Psoas muscle (tissue), 8 donors: ENCODE data around the gene ZNF333. TPM values are rescaled to one million over a fixed set of nuclear protein-coding genes. Genes with fewer than 3 reads are reported as not detected.

Experiments used
- ATAC-seq, 4 donors: fragments of 200-7000 bp; cut with Tn5 transposase; one replicate each; pipeline ENCODE4 v1.9.1; 2020; ENCODE audit warnings: moderate library complexity in 3 of 4, mild to moderate bottlenecking in 2 of 4
- DNase-seq, 2 donors: peaks; one replicate each; pipeline ENCODE4 v3.0.0-alpha.2; 2020
- H3K27ac ChIP-seq: fragments of 200-600 bp; one replicate; pipeline ENCODE4 v1.8.0; 2022
- H3K27me3 ChIP-seq, 3 donors: fragments of 200-600 bp in 1 of 3; one replicate each; pipeline versions ENCODE4 v1.6.1 to v1.8.0; 2013 to 2022; ENCODE audit warnings: low read length in 2 of 3, mild to moderate bottlenecking in 2 of 3, moderate library complexity in 1 of 3; ENCODE audit not compliant: insufficient read depth in 3 of 3
- H3K36me3 ChIP-seq, 2 donors: fragments of 200-600 bp in 1 of 2; one replicate each; pipeline versions ENCODE4 v1.6.1 to v1.8.0; 2013 to 2022; ENCODE audit warnings: low read depth in 1 of 2, mild to moderate bottlenecking in 1 of 2, moderate library complexity in 1 of 2; ENCODE audit not compliant: insufficient read depth in 1 of 2
- H3K4me1 ChIP-seq: fragments of 200-600 bp; one replicate; pipeline ENCODE4 v1.8.0; 2022
- H3K4me3 ChIP-seq: fragments of 200-600 bp; one replicate; pipeline ENCODE4 v1.8.0; 2022; ENCODE audit warnings: mild to moderate bottlenecking
- H3K9me3 ChIP-seq: fragments of 200-600 bp; one replicate; pipeline ENCODE4 v1.8.0; 2022
- WGBS, 3 donors: extraction: QIAGEN DNeasy Blood & Tissue Kit; methylation state at CpG; one replicate each; pipeline versions ENCODE4 v1.1.6 to v1.1.7; 2013; 5-methylcytosine and 5-hydroxymethylcytosine counted together
- intact Hi-C, 2 donors: fragments of 100-400 bp; cut with DNase I; formaldehyde crosslinking; loops; one replicate each; pipeline versions ENCODE4 v1.11.0 to v1.14.2; 2022
- polyA plus RNA-seq, 3 donors: library from polyadenylated mRNA; stranded (reverse); fragments of 200-250 nt; gene quantifications; one replicate each; pipeline ENCODE4 v1.2.3, GENCODE V29; 2013
- total RNA-seq, 4 donors: library from RNA; stranded (reverse); fragmentation: NEBNext Ultra II Directional in 2 of 4; extraction: Animal tissue kit (Norgen Biotek cat#: 25700) in 2 of 4; gene quantifications; one replicate each; pipeline versions ENCODE4 v1.2.1 to v1.2.4, GENCODE V29; 2021 to 2023
- TF ChIP-seq, protein P1 (sequence below): fragments of 200-600 bp; IDR thresholded peaks from one replicate; pipeline ENCODE4 v1.8.0; 2022; ENCODE audit warnings: antibody characterized with exemption
- donor health status: healthy with polysubstance abuse.
- donor health status: DM: no; HTN: no; CAD: no; lungs with moderate emphysema.
- donor health status: Bipolar disorder and iron deficiency.
- donor health status: healthy.
- donor health status: DM: yes; HTN: yes; CAD: no.
- donor health status: DM: no; HTN: no; CAD: no.
- donor health status: DM: no; HTN: no; CAD: no.
- donor health status: DM: yes; HTN: yes; CAD: no.

ZNF333 gene
- total and polyA plus RNA-seq, 7 donors: 6.8 to 16.0 (median 8.9) TPM

DNA sequence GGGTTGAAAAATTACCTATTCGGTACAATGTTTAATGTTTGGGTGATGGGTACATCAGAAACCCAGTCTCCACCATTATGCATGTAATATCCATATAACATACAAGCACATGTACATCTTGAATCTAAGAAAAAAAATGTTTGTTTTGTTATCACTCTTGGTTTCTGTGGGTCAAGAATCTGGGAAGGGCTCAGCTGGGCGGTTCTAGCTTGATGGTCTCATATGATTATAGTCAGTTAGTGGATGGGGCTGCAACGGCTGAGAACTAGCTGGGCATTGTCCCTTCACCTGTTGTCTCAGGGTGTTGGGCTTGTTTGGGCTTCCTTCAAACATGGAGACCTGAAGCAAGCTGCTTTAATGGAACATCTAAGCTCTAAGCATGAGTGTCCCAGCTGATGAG lies 19.9 kb upstream of the ZNF333 start:
- Histone ChIP-seq H3K4me1 (no peaks in the 10 kb centered on the region), H3K36me3 (no peaks in the 10 kb centered on the region), H3K27ac (no peak overlapping the region), H3K9me3 (no peaks in the 10 kb centered on the region), H3K27me3 (peaks cover 0 to 17% (median 5%) of the 10 kb centered on the region in 3 donors), H3K4me3 (no peak overlapping the region)
- DNase-seq: no peak
- 72 to 84% (median 77%) methylated on average over 3 of the region's 3 CpGs for WGBS, 3 donors
- TF ChIP-seq, protein P1, sequence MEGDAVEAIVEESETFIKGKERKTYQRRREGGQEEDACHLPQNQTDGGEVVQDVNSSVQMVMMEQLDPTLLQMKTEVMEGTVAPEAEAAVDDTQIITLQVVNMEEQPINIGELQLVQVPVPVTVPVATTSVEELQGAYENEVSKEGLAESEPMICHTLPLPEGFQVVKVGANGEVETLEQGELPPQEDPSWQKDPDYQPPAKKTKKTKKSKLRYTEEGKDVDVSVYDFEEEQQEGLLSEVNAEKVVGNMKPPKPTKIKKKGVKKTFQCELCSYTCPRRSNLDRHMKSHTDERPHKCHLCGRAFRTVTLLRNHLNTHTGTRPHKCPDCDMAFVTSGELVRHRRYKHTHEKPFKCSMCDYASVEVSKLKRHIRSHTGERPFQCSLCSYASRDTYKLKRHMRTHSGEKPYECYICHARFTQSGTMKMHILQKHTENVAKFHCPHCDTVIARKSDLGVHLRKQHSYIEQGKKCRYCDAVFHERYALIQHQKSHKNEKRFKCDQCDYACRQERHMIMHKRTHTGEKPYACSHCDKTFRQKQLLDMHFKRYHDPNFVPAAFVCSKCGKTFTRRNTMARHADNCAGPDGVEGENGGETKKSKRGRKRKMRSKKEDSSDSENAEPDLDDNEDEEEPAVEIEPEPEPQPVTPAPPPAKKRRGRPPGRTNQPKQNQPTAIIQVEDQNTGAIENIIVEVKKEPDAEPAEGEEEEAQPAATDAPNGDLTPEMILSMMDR: no peak
- intact Hi-C loops: no loop called here
- no peak for ATAC-seq

DNA sequence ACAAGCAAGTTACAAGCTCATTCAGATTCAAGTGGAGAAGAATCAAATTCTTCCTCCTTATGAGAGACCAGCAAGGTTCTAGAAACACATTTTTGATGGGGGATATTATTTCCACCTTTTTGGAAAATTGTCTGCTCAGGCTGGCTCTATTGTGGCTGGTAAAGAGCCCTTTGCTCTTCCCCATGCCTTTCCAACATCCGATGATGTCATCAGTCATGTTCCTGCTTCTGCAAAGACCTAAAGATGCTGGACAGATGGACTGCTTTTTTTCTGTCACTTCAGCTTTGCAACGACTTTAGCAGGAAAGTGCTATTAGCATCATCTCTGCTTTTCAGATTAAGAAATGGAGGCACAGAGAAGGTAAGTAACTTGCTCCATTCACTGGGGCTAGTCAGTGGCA lies 19.4 kb upstream of the ZNF333 start:
- H3K27ac ChIP-seq: no peak overlapping the region
- TF ChIP-seq, protein P1: no peak
- peaks cover 0 to 17% (median 5%) of the 10 kb centered on the region in 3 donors for H3K27me3 ChIP-seq
- ATAC-seq (no peak), DNase-seq (no peak)
- H3K36me3 ChIP-seq: no peaks in the 10 kb centered on the region
- intact Hi-C loops: no loop called here
- H3K4me3 ChIP-seq: no peak overlapping the region
- 63 to 71% (median 67%) methylated on average over 2 of the region's 2 CpGs for WGBS, 3 donors
- H3K9me3 ChIP-seq: no peaks in the 10 kb centered on the region
- no peaks in the 10 kb centered on the region for H3K4me1 ChIP-seq

DNA sequence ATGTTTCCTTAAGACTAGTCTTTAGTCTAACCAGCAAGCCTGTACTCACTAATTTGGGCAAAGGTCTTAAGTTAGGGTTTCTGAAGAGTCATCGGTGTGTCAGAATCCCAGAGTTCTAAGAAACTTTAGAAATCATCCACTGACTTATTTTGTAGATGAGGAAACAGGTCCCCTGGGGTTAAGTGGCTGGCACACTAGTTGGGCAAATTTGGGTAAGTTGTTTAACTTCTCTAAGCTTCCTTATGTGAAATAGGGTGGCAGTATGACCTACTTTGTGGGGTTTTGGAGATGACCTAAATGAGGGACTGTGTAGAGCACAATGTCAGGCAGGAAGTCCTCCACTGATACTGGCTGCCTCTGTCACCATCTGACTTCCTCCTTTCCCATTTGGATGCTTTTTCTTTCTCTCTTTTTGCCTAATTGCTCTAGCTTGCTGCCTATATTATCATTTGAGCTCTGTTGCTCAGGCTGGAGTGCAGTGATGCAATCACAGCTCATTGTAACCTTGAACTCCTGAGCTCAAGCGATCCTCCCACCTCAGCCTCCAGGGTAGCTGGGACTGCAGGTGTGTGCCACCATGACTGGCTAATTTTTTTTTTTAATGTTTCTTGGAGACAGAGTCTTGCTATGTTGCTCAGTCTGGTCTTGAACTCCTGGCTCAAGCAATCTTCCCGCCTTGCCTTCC lies 17.5 kb upstream of the ZNF333 start:
- 79 to 85% (median 81%) methylated on average over 3 of the region's 3 CpGs for WGBS, 3 donors
- intact Hi-C loops: no loop called here
- no peak for DNase-seq
- H3K27me3 ChIP-seq: peaks cover 0 to 18% (median 5%) of the 10 kb centered on the region in 3 donors
- H3K4me1 ChIP-seq: no peaks in the 10 kb centered on the region
- no peak overlapping the region for H3K27ac ChIP-seq
- TF ChIP-seq, protein P1: no peak
- H3K36me3 ChIP-seq: no peaks in the 10 kb centered on the region
- H3K9me3 ChIP-seq: no peaks in the 10 kb centered on the region
- ATAC-seq: no peak
- no peak overlapping the region for H3K4me3 ChIP-seq

DNA sequence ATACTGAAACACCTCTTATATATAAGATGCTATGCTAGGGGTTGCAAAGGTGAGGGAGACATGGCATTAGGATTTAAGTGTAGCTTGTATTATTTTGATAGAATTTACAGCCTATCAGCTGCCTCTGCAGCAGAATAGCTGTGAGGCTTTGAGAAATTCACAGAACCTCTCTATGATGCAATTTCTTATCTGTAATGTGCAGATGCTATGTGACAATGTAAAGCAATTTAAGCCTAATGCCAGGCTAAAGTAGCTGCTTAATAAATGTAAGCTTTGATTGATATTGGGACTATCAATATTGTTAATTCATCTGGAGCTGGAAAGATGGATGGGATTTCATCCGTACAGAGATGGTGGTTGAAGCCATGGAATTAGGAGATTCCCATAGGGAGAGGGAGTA lies 16.8 kb upstream of the ZNF333 start:
- H3K4me1 ChIP-seq: no peaks in the 10 kb centered on the region
- H3K9me3 ChIP-seq: no peaks in the 10 kb centered on the region
- no peak for DNase-seq
- WGBS, 3 donors: 37 to 65% (median 60%) methylated on average over 1 of the region's 1 CpG
- TF ChIP-seq, protein P1: no peak
- no peaks in the 10 kb centered on the region for H3K36me3 ChIP-seq
- no peak overlapping the region for H3K27ac ChIP-seq
- intact Hi-C loops: no loop called here
- no peak for ATAC-seq
- peaks cover 0 to 18% (median 5%) of the 10 kb centered on the region in 3 donors for H3K27me3 ChIP-seq
- H3K4me3 ChIP-seq: no peak overlapping the region

DNA sequence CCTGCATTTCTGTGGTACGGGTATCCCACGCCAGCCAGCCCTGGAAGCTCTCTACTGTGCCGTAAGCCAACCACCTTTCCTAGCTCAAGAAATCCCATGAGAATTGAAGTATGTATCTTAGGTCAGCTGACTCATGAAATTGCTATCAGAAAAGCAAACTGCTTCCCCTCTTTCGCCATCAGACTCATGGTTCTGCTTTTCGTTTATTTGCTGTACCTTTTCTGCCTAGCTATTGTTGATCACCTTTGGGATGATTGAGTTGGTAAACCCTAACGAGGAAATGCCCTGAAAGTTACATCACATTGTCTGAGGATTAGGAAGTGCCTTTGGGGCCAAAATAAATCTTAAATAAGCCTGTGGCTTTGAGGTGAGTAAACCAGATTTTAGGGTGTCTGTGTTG lies 15.1 kb upstream of the ZNF333 start, which contains the start of gene ADGRE3:
TSS of gene ADGRE3 (minus strand) at position 81 of the 400 bp plus-strand sequence. CDS start at position 7, 74 bp downstream.
- H3K36me3 ChIP-seq: no peaks in the 10 kb centered on the region
- 52 to 63% (median 61%) methylated on average over 6 of the region's 6 CpGs for WGBS, 3 donors
- H3K27ac ChIP-seq: no peak within 1 kb of the TSS
- DNase-seq (no peak), ATAC-seq (no peak)
- H3K27me3 ChIP-seq: peaks cover 0 to 18% (median 6%) of the 10 kb centered on the region in 3 donors
- intact Hi-C loops: no loop called here
- H3K4me3 ChIP-seq: no peak within 1 kb of the TSS
- no peaks in the 10 kb centered on the region for H3K4me1 ChIP-seq
- H3K9me3 ChIP-seq: no peaks in the 10 kb centered on the region
- TF ChIP-seq, protein P1: no peak
